Esophagus squamous epithelium (tissue), 5 donors: ENCODE data around the gene KCNJ6. TPM values are rescaled to one million over a fixed set of nuclear protein-coding genes. Genes with fewer than 3 reads are reported as not detected.

Experiments used
- DNase-seq: peaks from one replicate; lab custom pipeline; 2025; lab: John Stamatoyannopoulos, UW
- H3K27ac ChIP-seq, 4 donors: fragments of 200-600 bp; sonication (generic); one replicate each; pipeline ENCODE4 v1.5.1; 2016 to 2019; ENCODE audit warnings: mild to moderate bottlenecking in 1 of 4
- H3K27me3 ChIP-seq, 4 donors: fragments of 200-600 bp; sonication (generic); 1 replicate in 3 of 4; 2 replicates in 1 of 4; pipeline versions ENCODE4 v1.5.1 to v1.6.0; 2017 to 2021; ENCODE audit warnings: antibody characterized with exemption in 1 of 4
- H3K36me3 ChIP-seq, 3 donors: fragments of 200-600 bp; sonication (generic); one replicate each; pipeline ENCODE4 v1.5.1; 2016 to 2019
- H3K4me1 ChIP-seq, 3 donors: fragments of 200-600 bp; sonication (generic); one replicate each; pipeline ENCODE4 v1.5.1; 2017 to 2019
- H3K4me3 ChIP-seq, 4 donors: fragments of 200-600 bp; sonication (generic); 1 replicate in 3 of 4; 2 replicates in 1 of 4; pipeline ENCODE4 v1.5.1; 2016 to 2019; ENCODE audit warnings: mild to moderate bottlenecking in 2 of 4, moderate library complexity in 1 of 4
- H3K9me3 ChIP-seq, 3 donors: fragments of 200-600 bp; sonication (generic); one replicate each; pipeline ENCODE4 v1.5.1; 2016 to 2019
- CTCF ChIP-seq, 6 experiments: fragments of 450-650 bp in 4 of 6; fragments of 200-600 bp in 2 of 6; sonication (generic) in 2 of 6; IDR thresholded peaks; one replicate each; pipeline ENCODE4 v1.5.1; 2016 to 2019; ENCODE audit warnings: antibody characterized with exemption in 6 of 6, mild to moderate bottlenecking in 4 of 6, moderate library complexity in 4 of 6
- POLR2A ChIP-seq, 4 donors: fragments of 450-650 bp; IDR thresholded peaks; one replicate each; pipeline ENCODE4 v1.6.1; 2017; ENCODE audit warnings: antibody characterized with exemption in 4 of 4, mild to moderate bottlenecking in 4 of 4, moderate library complexity in 3 of 4
- WGBS, 2 donors: methylation state at CpG; one replicate each; pipeline ENCODE4 v1.1.5; 2018; 5-methylcytosine and 5-hydroxymethylcytosine counted together
- intact Hi-C: fragments of 100-400 bp; cut with DNase I; formaldehyde crosslinking; loops from one replicate; pipeline ENCODE4 v1.15.0; 2022
- total RNA-seq, 4 donors: library from RNA; depleted of rRNA; stranded (reverse); fragments of >200 nt; gene quantifications; one replicate each; pipeline ENCODE4 v1.1.0, GENCODE V29; 2016
- donor health status: DM: yes; HTN: yes; CAD: no.

Gene KCNJ6
- total RNA-seq, 4 donors from 2014 or later, result not detected

DNA sequence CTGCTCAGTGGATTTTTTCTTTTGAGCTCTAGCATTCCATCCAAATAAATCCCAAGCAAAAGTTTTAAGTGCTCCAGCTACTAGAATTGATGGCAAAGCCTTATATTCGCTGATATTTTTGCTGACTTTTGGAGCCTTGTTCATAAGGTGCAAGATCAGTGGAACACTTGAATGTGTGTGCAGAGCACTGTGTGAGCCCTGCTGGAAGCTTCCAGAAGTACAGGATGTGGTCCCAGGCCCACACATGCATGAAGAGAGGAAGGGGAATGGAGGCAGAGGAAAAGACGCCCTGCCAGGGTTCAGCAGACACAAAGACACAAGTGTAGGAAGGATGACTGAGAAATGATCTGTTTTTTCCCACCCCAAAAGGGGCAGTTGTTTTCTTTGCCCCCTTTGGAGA is 169.4 kb downstream of the KCNJ6 start:
- 82 to 94% methylated on average over 2 of the region's 2 CpGs for WGBS, 2 donors

DNA sequence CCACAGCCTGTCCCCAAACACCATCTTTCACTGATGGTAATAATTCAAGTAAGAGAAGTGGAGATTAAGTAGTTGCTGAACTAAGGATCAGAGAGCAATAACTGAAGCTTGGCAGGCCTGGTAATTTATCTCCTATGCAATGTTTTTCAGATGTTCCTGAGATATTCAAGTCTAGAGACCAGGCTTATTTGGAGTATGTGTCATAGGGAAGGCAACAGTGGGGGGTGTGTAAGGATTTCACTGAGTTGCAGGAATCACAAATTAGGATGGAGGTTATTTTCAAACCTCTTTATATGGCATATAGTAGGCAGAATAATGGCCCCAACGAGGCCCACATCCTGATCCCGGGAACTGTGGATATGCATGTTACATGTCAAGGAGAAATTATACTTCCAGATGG is 171.7 kb downstream of the KCNJ6 start:
- Histone ChIP-seq H3K27me3 (peaks cover 0 to 19% (median 0%) of the 10 kb centered on the region in 4 donors), H3K9me3 (no peaks in the 10 kb centered on the region), H3K4me3 (no peak overlapping the region), H3K36me3 (no peaks in the 10 kb centered on the region), H3K27ac (no peak overlapping the region), H3K4me1 (peaks cover 3 to 8% (median 8%) of the 10 kb centered on the region in 3 donors)
- no peak for DNase-seq
- 68 to 93% methylated on average over 2 of the region's 2 CpGs for WGBS, 2 donors
- TF ChIP-seq POLR2A (IDR thresholded peaks at IDR 0.05), result no peak
- no peak for TF ChIP-seq CTCF (IDR thresholded peaks at IDR 0.05)
- intact Hi-C loops, result no loop called here

More for the DNA sequence above, 169.4 kb downstream of the KCNJ6 start:
- intact Hi-C loops, result no loop called here
- no peak for DNase-seq
- Histone ChIP-seq H3K27me3 (peaks cover 0 to 13% (median 0%) of the 10 kb centered on the region in 4 donors), H3K9me3 (no peaks in the 10 kb centered on the region), H3K4me3 (no peak overlapping the region), H3K4me1 (peaks cover 3 to 8% (median 8%) of the 10 kb centered on the region in 3 donors), H3K36me3 (no peaks in the 10 kb centered on the region), H3K27ac (no peak overlapping the region)
- TF ChIP-seq POLR2A (IDR thresholded peaks at IDR 0.05) (no peak), CTCF (IDR thresholded peaks at IDR 0.05) (no peak)

- no peak overlapping the region for H3K4me3 ChIP-seq
- H3K9me3 ChIP-seq, result no peaks in the 10 kb centered on the region
- no peaks in the 10 kb centered on the region for H3K36me3 ChIP-seq
- no peak for DNase-seq
- no peaks in the 10 kb centered on the region for H3K4me1 ChIP-seq
- TF ChIP-seq CTCF (IDR thresholded peaks at IDR 0.05) (no peak), POLR2A (IDR thresholded peaks at IDR 0.05) (no peak)
- WGBS, 2 donors, result 55 to 89% methylated on average over 1 of the region's 1 CpG
- H3K27ac ChIP-seq, result no peak overlapping the region
- intact Hi-C loops, result no loop called here
- H3K27me3 ChIP-seq, result peaks cover 0 to 7% (median 0%) of the 10 kb centered on the region in 4 donors
These were observed 173.7 kb downstream of the KCNJ6 start for GRCh38 chr21:37742532-37742931.

DNA sequence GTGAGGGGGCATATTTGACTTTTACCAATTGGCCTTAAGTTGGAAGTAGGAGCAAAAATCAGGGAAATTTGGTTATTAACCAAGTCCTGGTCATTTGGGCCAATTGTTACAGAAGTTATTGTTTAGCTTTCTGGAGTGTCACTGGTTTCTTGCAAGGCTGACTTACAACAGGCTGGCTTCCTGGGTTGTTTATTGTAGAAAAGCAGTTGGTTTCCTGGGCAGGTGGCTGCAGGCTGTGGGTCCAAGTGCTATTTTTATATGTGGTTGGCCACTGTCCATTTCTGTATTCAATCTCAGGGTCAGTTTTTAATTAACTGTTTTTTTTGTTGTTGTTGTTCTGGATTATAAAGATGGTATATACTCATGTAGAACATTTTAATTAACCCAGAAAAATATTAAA is 174.1 kb downstream of the KCNJ6 start:
- H3K36me3 ChIP-seq, result no peaks in the 10 kb centered on the region
- H3K9me3 ChIP-seq, result no peaks in the 10 kb centered on the region
- H3K4me1 ChIP-seq, result no peaks in the 10 kb centered on the region
- no peak overlapping the region for H3K4me3 ChIP-seq
- intact Hi-C loops, result no loop called here
- TF ChIP-seq CTCF (IDR thresholded peaks at IDR 0.05) (no peak), POLR2A (IDR thresholded peaks at IDR 0.05) (no peak)
- peaks cover 0 to 7% (median 0%) of the 10 kb centered on the region in 4 donors for H3K27me3 ChIP-seq
- no peak overlapping the region for H3K27ac ChIP-seq
- DNase-seq, result no peak

DNA sequence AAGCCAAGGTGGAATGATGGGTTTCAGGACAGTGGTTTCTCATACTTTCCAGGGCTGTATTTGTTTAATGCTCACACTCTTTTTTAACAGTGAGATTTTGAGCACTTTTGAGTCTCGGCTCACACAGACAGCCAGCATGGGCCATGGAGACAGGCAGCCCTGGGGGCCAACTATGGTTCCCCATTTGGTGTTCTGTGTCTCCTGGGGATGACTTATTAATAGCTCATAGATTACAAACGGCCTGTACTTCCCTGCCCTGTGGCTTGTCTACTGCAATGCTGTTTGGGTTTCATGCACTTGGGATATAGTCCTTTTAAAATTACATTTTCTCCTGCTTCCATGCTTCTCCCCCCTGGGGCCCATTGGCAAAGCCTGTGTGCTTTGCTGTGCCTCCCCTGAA is 178.3 kb downstream of the KCNJ6 start:
- TF ChIP-seq POLR2A (IDR thresholded peaks at IDR 0.05), result no peak
- TF ChIP-seq CTCF (IDR thresholded peaks at IDR 0.05), result no peak
- intact Hi-C loops, result no loop called here
- Histone ChIP-seq H3K27me3 (peaks cover 0 to 40% (median 0%) of the 10 kb centered on the region in 4 donors), H3K9me3 (no peaks in the 10 kb centered on the region), H3K4me3 (no peak overlapping the region), H3K27ac (no peak overlapping the region), H3K36me3 (no peaks in the 10 kb centered on the region), H3K4me1 (no peaks in the 10 kb centered on the region)
- no peak for DNase-seq
- WGBS, 2 donors, result 32 to 46% methylated on average over 2 of the region's 2 CpGs
